GM19395 (cell line): Measurements from ENCODE around the gene SEC31B.

Experiments
- ATAC-seq: cut with Tn5 transposase; IDR thresholded peaks from one replicate; pipeline ENCODE4 v1.9.1; 2021; ENCODE audit warnings: mild to moderate bottlenecking, moderate library complexity; ENCODE audit not compliant: unreplicated experiment

The SEC31B gene

DNA sequence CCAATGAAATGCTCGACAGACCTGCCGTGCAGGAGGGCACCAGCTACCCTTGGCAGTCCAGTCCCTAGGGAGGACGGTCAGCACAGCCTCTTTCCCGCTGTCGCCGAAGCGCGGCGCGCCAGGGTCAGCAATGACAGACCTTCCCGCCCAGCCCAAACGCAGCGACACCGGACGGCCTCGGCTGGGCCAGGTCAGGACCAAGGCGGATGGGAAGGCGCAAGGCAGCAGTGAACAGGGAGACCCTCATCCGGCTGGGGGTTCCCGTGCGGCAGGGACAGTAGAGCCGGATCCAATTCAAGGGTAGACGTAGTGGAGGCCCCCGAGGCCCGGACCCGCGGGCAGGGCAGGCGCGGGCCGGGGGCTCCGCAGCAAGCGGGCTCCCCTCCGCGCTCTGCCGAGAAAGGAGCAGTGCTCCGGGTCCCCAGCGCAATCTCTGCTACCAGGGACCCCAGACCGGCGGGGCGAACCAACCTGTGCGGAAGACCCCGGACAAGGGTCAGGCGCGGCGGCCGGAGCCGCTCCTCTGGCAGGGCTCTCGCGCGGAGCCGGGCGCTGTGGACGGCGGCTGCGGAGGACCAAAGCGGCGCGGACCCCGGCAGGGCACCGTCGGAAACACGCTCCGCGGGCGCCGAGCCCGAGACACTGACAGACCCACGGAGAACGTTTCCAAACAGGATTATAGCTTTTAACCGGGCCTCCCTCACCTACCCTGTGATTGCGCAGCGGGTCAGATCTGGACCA is at the start of gene SEC31B:
Gene SEC31B (minus strand): TSS at position 551 of the 741 bp plus-strand sequence. CDS start 2,909 bp downstream, outside the sequence.
- ATAC-seq: no peak

GRCh38 chr10:100568912-100569311 is 49.3 kb upstream of the SEC31B start:
- no peak for ATAC-seq

GRCh38 chr10:100567826-100568225 is 48.2 kb upstream of the SEC31B start:
- ATAC-seq: no peak

DNA sequence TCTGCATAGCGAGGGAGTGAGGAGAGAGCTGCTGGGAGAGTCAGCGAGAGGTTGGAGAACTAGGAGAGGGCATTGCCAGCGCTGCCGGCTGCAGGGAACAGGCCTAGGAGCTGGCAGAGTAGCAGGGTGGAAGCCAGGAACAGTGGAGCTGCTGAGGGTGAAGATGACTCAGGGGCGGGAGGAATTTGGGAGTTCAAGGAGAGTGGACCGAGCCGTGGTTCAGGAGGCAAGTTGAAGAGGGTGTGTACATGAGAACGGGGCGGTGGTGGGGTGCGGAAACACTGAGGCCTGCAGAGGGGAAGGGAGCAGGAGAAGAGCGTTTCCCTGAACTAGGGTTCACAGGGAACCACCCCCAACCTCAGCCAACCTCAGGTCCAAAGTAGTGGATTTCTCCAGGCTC is 47.6 kb upstream of the SEC31B start:
- no peak for ATAC-seq

- ATAC-seq: no peak
These were observed 46.9 kb upstream of the SEC31B start for GRCh38 chr10:100566561-100566960.

- ATAC-seq: no peak
These were observed 45.7 kb upstream of the SEC31B start for GRCh38 chr10:100565206-100565985.

DNA sequence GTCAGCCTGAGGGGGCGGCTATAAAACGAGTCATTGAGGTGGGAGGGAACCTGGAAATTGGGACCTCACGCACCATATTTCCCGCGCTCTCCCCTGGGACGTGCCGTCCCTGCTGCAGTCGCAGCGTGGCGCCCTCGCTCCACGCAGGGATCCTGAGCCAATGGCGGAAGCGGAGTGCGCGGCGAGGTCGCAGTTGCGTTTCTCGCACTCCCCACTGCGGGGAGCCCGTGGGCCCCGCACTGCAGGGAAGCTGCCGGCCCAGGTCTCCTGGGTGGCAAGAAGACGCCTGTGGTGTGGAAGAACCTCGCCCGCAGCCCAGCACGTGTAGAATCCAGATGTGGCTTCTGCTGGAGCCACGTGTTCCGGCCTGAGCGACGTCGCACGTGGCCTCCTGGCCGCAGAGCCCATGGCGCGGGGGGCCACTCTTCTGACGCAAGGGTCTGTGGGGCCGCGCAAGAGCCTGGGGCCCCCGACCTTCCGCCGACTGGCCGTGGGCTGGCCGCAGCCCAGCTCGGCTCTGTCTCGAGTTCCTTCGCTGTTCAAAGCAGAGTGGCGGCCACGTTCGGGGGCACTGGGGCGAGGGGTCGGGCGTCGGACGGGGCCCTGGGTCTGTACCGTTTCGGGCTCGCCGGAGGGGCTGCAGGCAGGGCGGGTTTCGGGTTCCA is 42.5 kb upstream of the SEC31B start:
- peak; percentile 62 for ATAC-seq

DNA sequence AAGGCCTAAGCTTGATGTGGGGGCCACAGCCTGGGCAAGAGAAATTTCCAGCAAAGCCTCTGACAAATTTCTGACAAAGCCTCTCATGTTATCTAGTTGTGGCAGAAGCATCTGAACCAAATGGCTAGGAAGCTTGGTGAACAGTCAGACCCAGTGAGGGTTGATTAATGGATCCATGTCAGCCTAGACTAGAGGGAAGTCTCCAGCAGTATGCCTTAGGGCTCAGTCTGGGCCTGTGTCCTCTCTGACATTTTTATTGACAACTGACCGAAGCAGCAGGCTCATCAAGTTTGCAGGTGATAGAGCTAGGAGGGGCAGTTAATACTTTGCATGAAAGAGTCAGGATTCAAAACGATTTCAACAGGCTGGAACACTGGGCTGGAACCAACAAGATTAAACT is 41.3 kb upstream of the SEC31B start:
- ATAC-seq: no peak

DNA sequence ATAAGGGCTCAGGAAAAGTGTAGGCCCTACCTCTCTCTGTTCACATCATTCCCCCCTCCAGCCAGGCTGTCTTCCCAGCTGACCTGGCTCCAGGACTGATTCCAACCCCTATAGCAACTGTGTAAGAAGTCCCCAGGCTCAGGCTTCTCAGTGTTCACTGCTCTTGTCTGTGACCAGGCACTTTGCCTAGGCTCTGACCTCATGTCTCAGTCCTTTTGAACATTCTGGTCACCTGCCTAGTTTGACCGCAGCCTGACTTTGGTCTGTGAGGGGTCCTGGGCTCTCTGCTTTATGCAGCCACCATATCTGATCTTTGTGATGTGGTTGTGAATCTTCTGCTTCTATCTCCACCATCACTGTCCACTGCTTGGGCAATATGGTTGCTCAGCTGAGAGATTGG is 40.6 kb upstream of the SEC31B start:
- ATAC-seq: no peak

DNA sequence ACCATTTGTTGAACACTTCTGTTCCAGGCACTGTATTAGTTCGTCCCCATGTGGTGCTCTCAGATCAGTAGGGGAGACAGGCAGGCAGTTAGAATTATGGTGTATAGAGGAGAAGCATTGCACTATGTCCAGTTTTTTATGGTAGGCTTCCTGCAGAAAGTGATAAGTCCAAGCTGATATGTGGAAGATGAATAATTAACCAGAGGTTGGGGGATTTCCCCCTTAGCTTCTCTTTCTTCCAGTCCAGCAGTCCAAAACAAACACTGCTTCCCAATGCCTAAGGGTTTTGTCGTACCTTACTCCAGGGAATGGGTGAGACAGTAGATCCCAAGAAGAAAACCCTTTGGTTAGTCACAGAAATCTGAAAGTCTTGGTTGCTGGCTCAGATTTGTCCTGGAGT is 35.2 kb upstream of the SEC31B start:
- ATAC-seq: no peak

DNA sequence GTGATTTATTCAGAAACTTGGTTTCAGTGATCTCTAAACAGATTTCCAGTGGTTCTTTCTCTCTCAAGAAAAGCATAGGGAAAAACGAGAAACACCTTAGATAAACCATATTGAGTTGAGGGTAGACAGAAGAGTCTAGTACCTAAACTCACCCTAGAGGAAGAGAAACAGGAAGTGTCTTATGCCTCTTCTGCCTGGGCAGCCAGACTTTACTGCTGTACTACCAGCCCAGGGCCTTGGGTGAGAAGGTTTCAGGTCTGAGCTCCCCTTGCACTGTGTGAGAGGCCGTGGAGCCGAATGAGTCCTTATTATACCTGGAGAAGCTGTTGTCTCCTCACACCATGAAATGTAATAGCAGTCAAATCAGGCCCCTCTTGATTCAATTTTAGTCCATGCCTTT is 34.3 kb upstream of the SEC31B start:
- ATAC-seq: no peak

DNA sequence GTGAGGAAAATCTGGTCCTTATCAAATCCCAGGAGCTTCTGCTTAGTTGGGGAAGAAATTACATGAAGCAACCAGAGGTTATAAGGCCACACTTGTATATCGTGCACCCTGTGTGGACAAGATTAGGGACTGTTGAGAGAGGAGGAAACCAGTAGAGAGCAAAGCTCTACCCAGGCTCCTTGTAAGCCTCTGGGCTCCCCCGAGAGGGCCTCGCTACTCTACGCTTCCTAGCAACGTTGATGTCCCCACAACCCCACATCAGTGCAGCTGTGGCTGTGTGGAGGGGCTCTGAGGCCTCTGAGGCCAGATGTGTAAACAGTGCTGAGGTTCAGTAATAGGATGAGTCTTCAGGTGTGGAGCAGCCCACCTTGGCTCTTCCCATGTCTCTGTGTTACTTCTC is 32.1 kb upstream of the SEC31B start:
- no peak for ATAC-seq

GRCh38 chr10:100551196-100551595 is 31.5 kb upstream of the SEC31B start:
- ATAC-seq: no peak

- ATAC-seq: no peak
These were observed 25.3 kb upstream of the SEC31B start for GRCh38 chr10:100544950-100545349.

- ATAC-seq: no peak
These were observed 17.8 kb upstream of the SEC31B start for GRCh38 chr10:100537475-100537874.

GRCh38 chr10:100535715-100536353 is 16.2 kb upstream of the SEC31B start, which contains the start of gene HIF1AN:
Gene HIF1AN (plus strand): TSS chr10:100535943. CDS start chr10:100535959, 16 bp downstream.
- peak; percentile 96 for ATAC-seq

DNA sequence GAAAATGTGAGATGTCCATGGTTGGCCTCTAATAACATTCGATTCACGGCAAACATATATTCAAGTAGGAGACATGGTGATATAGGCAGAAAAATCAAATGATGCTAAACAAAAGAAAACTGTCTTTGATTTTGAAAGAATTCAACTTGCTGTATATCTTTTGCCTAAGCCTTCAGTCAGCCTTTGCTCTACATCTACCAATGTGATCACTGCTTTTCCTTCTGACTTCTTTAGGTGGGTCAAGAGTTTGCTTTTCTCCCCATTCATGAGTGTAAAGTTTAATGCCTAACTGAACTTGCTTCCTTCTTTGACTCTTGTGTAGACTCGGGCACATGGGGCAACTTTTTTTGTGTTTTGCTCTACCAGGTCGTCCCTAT is 15.7 kb upstream of the SEC31B start:
- ATAC-seq: no peak

GRCh38 chr10:100534726-100535125 is 15.1 kb upstream of the SEC31B start:
- ATAC-seq: no peak

DNA sequence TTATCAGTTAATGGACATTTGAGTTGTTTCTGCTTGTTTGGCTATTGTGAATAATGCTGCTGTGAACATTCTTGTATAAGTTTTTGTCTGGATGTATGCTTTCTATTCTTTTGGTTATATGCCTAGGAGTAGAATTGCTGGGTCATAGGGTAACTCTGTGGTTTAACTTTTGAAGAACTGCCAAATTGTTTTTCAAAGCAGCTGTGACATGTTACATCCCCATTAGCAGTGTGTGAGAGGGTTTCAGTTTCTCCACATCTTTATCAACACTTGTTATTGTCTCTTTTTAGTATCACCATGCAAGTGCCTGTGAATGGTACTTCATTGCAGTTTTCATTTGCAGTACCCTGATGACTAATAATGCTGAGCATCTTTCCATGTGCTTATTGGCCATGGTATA is 12.1 kb upstream of the SEC31B start:
- no peak for ATAC-seq

DNA sequence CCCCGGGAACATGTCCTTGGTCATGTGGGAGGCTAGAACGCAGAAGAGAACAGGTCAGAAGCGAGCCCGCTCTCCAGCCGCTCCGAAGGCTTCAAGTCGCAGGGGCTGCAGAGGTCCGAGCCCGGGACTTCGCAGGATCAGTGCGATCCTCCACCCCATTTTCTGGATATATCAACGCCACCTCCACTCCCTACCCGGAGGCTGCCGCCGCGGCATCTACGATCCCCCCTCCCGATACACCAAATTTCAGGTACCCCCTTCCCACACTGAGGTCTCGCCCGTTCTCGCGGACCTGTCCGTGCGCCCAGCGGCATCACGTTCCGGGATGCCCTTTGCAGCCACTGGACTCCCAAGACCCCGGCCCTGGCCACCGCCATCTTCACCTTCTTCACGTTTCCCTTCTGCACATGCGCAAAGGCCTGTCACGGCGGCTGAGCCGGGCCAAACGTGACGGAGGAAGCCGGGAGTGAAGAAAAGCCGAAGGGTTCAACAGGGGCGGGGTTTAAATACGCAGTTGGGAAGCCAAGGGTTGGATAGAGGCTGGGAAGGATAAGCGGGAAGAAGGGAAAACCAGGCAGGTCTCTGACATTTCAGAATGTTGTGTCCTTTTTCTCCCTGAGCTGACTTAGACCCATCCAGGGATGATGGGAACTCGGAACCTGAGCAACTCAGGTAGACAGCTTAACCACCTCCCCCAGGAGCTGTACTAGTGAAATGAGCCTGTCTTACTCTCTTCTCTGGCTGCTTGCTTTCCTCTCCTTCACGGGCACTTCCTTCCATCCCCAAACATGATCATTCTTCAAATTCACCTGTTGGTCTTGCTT is 10.0 kb upstream of the SEC31B start, which contains the start of gene NDUFB8:
Gene NDUFB8 (minus strand): TSS at position 397 of the 824 bp plus-strand sequence. CDS start 20 bp downstream, at position 377.
- peak; percentile 60 for ATAC-seq
